Measurements from ENCODE around the gene CFAP157. TPM values are rescaled to one million over a fixed set of nuclear protein-coding genes. Genes with fewer than 3 reads are reported as not detected.
"Not testable (repeated sequence)": the region's sequence is repeated elsewhere in the genome, so short reads cannot be mapped to it uniquely, and the experiment has no call there.

CFAP157 gene
- total RNA-seq, 2 donors from 2014 or later = not detected

DNA sequence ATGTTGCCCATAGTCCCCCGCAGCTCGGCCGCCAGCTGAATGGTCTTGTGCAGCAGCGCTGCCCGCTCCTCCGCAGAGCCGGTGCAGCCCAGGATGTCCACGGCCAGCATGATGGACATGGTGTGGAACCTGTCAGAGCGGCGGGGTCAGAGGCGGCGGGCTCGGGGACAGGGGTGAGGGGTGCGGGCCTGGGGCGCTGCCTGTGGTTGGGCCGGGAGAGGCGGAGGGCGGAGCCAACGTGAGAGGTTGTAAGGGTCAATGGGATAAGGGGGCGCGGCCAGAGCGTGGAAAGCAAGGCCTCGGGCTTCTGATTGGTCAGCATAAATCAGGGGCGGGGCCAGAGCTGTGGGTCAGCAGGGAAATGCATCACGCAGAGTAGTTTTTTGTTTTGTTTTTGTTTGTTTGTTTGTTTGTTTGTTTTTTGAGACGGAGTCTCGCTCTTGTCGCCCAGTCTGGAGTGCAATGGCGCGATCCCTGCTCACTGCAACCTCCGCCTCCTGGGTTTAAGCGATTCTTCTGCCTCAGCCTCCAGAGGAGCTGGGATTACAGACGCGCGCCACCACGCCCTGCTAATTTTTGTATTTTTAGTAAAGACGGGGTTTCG lies 35.1 kb downstream of the CFAP157 start:
- Mint-ChIP-seq H3K9me3 (no peaks in the 10 kb centered on the region), H3K36me3 (peaks cover 2 to 5% of the 10 kb centered on the region in 2 donors), H3K27ac (no peak overlapping the region)
- no peak for DNase-seq (ENCODE audit: low spot score in 2 of 2)
- ATAC-seq = peak in 1 of 2 donors; percentile 15

DNA sequence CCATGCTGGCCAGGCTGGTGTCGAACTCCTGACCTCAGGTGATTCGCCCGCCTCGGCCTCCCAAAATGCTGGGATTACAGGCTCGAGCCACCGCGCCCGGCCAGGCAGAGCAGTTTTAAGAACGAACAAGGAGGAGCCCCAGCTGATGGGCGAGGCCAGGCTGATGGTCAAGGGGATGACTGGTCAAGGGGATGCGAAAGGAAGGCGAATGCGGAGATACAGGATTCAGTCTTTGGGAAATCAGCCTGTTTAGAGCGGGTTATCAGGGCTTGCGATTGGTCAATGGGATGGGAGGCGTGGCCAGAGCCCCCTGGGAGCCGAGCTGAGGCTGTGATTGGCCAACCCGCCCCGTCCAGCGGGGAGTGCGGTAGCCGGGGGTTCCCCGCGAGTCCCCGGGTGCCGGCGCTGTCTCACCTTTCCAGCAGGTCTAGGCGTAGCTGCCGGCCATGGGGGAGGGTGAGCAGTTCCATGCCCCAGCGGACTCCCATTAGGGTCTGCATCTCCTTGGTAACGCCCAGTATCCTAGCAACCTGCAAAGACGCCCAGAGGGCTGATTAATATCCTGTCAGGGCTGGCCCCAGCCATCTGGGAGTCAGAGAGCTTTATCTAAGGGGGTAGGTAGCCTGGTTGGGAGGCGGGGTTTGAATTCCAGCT lies 35.8 kb downstream of the CFAP157 start:
- no peak overlapping the region for H3K27ac Mint-ChIP-seq
- ATAC-seq (no peak), DNase-seq (ENCODE audit: low spot score in 2 of 2) (no peak)
- no peaks in the 10 kb centered on the region for H3K9me3 Mint-ChIP-seq
- H3K36me3 Mint-ChIP-seq = peaks cover 4 to 5% of the 10 kb centered on the region in 2 donors

GRCh38 chr9:127744398-127745110 lies 37.8 kb downstream of the CFAP157 start:
- peaks cover 4 to 5% of the 10 kb centered on the region in 2 donors for H3K36me3 Mint-ChIP-seq
- no peaks in the 10 kb centered on the region for H3K9me3 Mint-ChIP-seq
- H3K27ac Mint-ChIP-seq = peak overlapping the region in 1 of 2 donors; percentile 56
- ATAC-seq = no peak
- no peak for DNase-seq (ENCODE audit: low spot score in 2 of 2)

DNA sequence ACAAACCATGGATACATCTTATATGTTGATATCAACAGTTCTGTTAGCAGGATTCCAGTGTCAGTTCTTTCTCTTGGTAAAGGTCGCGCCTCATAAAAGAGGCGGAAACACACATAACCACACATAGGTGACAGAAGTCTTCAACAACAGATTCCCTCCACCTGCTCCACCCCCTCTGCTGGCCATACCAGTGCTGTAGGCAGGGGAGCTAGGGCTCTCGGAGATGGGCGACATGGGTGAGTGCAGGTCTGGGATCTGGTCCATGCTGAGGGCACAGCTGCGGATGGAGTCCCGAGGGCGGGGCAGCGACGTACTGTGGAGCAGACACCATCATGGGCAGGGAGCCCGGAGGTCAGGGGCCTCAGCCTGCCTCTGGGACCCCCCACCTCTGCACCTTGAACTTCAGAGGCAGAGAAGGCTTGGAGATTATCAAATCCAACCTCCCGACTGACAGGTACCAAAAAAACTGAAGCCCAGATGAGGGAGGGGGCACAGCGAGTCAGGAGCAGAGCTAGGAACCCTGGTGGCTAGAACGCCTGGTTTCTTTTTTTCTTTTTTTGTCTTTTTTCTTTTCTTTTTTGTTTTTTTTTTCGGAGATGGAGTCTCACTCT lies 40.3 kb downstream of the CFAP157 start:
- ATAC-seq = peak; percentile 25 to 47
- Mint-ChIP-seq H3K36me3 (peaks cover 5 to 10% of the 10 kb centered on the region in 2 donors), H3K9me3 (no peaks in the 10 kb centered on the region), H3K27ac (peak overlapping the region; percentile 31 to 80)
- no peak for DNase-seq (ENCODE audit: low spot score in 2 of 2)

DNA sequence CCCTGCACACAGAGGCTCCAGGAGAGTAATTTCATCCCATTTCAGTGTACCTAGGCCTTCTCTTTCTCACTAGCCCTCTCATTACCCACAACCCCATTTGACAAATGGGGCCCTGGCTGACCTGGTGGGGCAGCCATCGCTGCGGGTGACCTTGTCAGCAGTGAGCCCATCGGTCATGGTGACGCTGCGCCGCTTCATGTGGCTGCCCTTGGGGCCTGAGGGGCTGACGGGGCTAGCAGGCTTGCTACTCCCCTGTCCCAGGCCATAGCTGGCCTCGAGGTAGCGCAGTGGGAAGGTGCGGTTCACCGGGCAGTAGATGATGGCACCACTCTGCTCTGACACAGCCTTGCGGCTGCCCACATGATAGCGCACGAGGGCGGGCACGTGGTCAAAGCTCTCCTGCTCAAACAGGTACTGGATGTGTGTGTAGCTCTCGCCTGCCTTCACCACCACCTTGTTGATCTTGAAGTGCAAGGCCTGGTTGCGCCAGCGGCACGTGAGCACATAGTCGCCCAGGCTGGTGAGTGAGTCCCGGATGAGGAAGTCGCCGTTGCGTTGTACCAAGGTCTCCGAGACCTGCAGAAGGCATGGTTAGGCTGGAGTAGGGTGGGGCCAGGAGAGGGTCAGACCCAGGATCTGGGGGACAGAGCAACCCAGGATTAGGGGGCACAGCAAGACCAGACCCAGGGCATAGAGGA lies 42.5 kb downstream of the CFAP157 start:
- DNase-seq (ENCODE audit: low spot score in 2 of 2) (no peak), ATAC-seq (no peak)
- Mint-ChIP-seq H3K36me3 (peaks cover 0 to 10% of the 10 kb centered on the region in 2 donors), H3K27ac (no peak overlapping the region), H3K9me3 (no peaks in the 10 kb centered on the region)

GRCh38 chr9:127751269-127752054 lies 44.7 kb downstream of the CFAP157 start:
- no peak for ATAC-seq
- peaks cover 0 to 10% of the 10 kb centered on the region in 2 donors for H3K36me3 Mint-ChIP-seq
- no peak overlapping the region for H3K27ac Mint-ChIP-seq
- no peak for DNase-seq (ENCODE audit: low spot score in 2 of 2)
- H3K9me3 Mint-ChIP-seq = no peaks in the 10 kb centered on the region

DNA sequence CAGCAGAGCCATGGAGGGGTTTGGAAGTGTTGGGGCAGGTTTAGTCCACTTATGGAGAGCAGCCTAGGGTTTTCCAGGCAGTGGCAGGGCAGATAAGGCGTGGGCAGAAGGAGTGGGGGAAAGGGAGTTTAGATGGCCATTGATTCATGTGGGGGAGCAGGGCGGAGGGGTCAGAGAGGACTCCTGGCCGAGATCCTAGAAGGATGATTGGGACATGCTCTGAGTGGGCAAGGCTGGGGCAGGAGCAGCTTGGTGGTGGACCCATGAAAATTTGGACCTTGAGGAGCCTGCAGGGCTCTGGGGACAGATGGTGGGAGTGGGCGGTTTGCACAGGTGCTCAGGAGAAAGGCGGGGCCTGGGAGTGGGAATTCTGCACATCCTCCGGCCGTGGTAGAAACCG lies 46.4 kb downstream of the CFAP157 start:
- Mint-ChIP-seq H3K27ac (no peak overlapping the region), H3K9me3 (no peaks in the 10 kb centered on the region), H3K36me3 (peaks cover 0 to 6% of the 10 kb centered on the region in 2 donors)
- no peak for DNase-seq (ENCODE audit: low spot score in 2 of 2)
- peak in 1 of 2 donors; percentile 25 for ATAC-seq

- no peak overlapping the region for H3K27ac Mint-ChIP-seq
- peaks cover 0 to 6% of the 10 kb centered on the region in 2 donors for H3K36me3 Mint-ChIP-seq
- no peaks in the 10 kb centered on the region for H3K9me3 Mint-ChIP-seq
- ATAC-seq (no peak), DNase-seq (ENCODE audit: low spot score in 2 of 2) (no peak)
These were observed 46.8 kb downstream of the CFAP157 start for GRCh38 chr9:127753622-127754021.

GRCh38 chr9:127754099-127755060 lies 47.6 kb downstream of the CFAP157 start:
- ATAC-seq (no peak), DNase-seq (ENCODE audit: low spot score in 2 of 2) (no peak)
- peaks cover 0 to 6% of the 10 kb centered on the region in 2 donors for H3K36me3 Mint-ChIP-seq
- H3K27ac Mint-ChIP-seq = no peak overlapping the region
- no peaks in the 10 kb centered on the region for H3K9me3 Mint-ChIP-seq

GRCh38 chr9:127755061-127756060 lies 48.6 kb downstream of the CFAP157 start:
- no peak for ATAC-seq
- H3K27ac Mint-ChIP-seq = no peak overlapping the region
- peaks cover 0 to 4% of the 10 kb centered on the region in 2 donors for H3K36me3 Mint-ChIP-seq
- no peaks in the 10 kb centered on the region for H3K9me3 Mint-ChIP-seq
- no peak for DNase-seq (ENCODE audit: low spot score in 2 of 2)

DNA sequence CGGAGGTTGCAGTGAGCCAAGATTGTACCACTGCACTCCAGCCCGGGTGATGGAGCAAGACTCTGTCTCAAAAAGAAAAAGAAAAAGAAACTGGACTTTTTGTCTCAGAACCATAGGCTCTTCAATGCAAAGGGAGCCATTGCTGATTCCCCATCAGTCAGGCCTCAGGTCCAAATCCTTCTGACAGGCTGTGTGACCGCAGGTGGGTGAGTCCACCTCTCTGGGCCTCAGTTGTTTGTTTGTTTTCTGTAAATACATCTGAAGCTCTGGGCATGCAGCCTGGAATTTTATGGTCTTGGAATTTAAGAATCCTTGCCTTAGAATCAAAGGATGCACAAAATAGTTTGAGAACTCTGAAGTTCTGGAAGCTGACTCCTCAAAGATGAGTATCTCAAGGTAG lies 49.4 kb downstream of the CFAP157 start:
- Mint-ChIP-seq H3K27ac (no peak overlapping the region), H3K9me3 (no peaks in the 10 kb centered on the region), H3K36me3 (no peaks in the 10 kb centered on the region)
- ATAC-seq (no peak), DNase-seq (ENCODE audit: low spot score in 2 of 2) (no peak)

DNA sequence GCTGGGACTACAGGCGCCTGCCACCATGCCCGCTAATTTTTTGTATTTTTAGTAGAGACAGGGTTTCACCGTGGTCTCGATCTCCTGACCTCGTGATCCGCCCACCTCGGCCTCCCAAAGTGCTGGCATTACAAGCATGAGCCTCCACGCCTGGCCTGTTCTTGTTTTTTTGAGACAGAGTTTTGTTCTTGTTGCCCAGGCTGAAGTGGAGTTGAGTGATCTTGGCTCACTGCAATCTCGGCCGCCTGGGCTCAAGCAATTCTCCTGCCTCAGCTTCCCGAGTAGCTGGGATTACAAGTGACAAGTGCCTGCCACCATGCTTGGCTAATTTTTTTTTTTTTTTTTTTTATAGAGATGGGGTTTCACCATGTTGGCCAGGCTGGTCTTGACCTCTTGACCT lies 50.0 kb downstream of the CFAP157 start:
- not testable (repeated sequence) for ATAC-seq; H3K9me3 Mint-ChIP-seq; H3K27ac Mint-ChIP-seq; H3K36me3 Mint-ChIP-seq; DNase-seq (ENCODE audit: low spot score in 2 of 2)

- DNase-seq (ENCODE audit: low spot score in 2 of 2) (no peak), ATAC-seq (no peak)
- Mint-ChIP-seq H3K36me3 (no peaks in the 10 kb centered on the region), H3K9me3 (no peaks in the 10 kb centered on the region), H3K27ac (peak overlapping the region in 1 of 2 donors; percentile 62)
These were observed 52.1 kb downstream of the CFAP157 start for GRCh38 chr9:127758843-127759242.

GRCh38 chr9:127761061-127761460 lies 54.3 kb downstream of the CFAP157 start:
- peak overlapping the region; percentile 74 to 78 for H3K27ac Mint-ChIP-seq
- DNase-seq (ENCODE audit: low spot score in 2 of 2) = no peak
- peaks cover 0 to 10% of the 10 kb centered on the region in 2 donors for H3K36me3 Mint-ChIP-seq
- no peak for ATAC-seq
- no peaks in the 10 kb centered on the region for H3K9me3 Mint-ChIP-seq

Measured in activated naive CD4-positive, alpha-beta T cell treated with anti-CD3 and anti-CD28 coated beads, Interleukin-2, amount 50 U/mL, for 72 hours (primary cell).